COLO668 (cell line): ENCODE results near the gene WFDC5.
"Not testable (repeated sequence)": the region's sequence is repeated elsewhere in the genome, so short reads cannot be mapped to it uniquely, and the experiment has no call there.

ENCODE experiments used
- DNase-seq: peaks from one replicate; lab custom pipeline; 2025; ENCODE audit not compliant: unreplicated experiment; lab: John Stamatoyannopoulos, UW

WFDC5 gene

DNA sequence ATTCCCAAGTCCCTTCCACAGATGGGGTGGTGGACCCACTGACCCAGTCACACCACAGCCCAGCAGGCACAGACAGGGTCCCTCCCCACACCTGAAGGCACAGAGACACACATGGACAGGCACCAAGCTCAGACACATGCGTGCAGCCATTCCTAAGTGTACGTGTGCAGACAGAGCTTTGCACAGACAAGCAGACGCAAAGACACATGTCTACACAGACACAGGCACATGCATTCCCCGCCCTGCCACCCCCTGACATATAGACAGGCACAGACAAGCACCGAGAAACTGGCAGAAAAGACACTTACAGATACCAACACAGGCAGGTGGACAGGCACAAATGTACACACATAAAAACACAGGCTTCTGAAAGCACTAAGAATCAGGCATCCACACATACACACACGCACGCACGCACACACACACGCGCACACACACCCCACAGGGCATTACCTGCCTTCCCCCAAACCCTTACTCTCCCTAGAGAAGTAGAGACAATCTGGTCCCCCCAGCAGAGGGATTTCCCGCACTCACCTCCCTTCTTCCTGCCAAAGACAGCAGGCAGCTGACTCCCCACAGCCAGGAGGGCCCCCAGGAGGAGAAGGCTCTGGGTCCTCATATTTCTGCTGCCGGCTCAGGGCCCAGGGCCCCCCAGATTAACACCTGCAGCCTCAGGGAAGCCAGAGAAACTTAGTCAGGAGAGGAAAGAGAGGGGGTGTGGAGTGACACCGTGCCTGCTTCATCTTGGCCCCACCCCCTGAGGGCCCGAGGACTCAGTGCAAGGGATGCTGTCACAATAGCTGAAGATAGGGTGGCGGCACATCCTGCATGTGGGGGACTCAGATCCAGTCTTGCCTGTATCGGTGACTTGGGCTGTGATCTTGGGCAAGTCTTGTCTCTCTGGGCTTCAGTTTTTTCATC, at the start of gene WFDC5:
Gene WFDC5, minus strand, starts transcription at position 710 of the 921 bp plus-strand sequence. Its CDS starts 91 bp downstream, at position 619.
- no peak for DNase-seq

GRCh38 chr20:45163083-45163803, 48.3 kb upstream of the WFDC5 start:
- DNase-seq, result no peak

- no peak for DNase-seq
Observed at GRCh38 chr20:45157962-45158361, 43.0 kb upstream of the WFDC5 start.

GRCh38 chr20:45156713-45157112, 41.7 kb upstream of the WFDC5 start:
- DNase-seq, result no peak

DNA sequence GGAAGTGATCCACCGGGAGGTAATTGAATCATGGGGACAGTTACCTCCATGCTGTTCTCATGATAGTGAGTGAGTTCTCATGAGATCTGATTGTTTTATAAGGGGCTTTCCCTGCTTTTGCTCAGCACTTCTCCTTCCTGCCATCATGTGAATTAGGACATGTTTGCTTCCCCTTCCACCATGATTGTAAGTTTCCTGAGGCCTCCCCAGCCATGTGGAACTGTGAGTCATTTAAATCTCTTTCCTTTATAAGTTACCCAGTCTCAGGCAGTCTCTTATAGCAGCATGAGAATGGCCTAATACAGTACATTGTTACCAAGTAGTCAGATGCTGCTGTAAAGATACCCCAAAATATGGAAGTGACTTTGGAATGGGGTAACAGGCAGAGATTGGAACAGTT, 39.8 kb upstream of the WFDC5 start:
- not testable (repeated sequence) for DNase-seq

DNA sequence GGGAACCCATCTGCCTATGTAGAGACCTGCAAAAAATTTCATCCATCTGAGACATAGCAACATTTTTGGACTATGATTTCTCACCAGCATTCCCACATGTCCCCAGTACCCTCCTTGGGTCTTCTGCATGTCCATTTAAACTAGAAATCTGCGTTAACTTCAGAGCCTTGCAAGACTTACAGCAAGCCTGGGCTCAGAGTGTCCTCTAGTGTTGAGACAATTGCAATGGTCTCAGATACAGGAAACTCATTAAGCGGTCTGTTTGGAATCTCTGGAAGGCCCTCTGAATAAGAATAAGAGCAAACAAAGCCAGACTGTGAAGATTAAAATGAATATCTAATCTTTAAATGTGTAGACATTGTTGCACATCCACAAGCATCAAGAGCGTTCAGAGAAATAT, 39.2 kb upstream of the WFDC5 start:
- DNase-seq, result no peak

DNA sequence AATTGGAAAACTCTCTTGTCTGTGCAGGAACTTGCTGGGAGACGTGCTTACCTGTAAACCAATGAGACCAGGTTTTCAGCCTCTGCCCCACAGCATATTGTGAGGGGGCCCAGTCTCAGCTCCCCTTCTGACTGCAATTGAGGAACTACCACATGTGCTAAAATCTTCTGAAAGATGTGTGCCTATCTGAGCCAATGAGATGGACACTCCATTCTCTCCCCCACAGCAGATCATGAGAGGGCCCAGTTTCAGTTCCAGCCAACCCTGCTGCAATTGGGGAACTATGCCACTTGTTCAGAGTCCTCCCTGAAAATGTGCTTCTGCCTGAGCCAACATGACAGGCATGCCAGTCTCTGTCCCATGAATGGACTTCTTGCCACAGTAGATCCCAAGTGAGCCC, 38.8 kb upstream of the WFDC5 start:
- DNase-seq, result no peak

DNA sequence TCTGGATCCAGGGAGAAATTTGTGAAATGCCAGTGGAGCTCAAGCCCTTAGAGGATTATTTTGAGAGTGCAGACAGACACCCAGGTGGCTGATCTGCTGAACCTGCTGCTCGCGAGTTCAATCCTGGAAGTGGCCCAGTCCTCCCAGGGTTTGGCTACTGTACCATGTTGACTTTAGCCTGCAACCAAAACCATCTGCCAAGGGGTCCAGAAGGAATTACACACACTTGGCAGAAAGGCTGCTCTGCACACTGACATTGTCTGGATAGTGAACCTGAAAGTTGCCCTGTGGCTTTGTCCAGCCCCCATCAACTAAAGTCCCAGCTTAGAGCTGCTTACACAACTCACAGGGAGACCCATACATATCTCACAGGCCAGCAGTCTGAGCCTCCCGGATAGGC, 38.2 kb upstream of the WFDC5 start:
- DNase-seq, result no peak

GRCh38 chr20:45152405-45152804, 37.4 kb upstream of the WFDC5 start:
- no peak for DNase-seq

DNA sequence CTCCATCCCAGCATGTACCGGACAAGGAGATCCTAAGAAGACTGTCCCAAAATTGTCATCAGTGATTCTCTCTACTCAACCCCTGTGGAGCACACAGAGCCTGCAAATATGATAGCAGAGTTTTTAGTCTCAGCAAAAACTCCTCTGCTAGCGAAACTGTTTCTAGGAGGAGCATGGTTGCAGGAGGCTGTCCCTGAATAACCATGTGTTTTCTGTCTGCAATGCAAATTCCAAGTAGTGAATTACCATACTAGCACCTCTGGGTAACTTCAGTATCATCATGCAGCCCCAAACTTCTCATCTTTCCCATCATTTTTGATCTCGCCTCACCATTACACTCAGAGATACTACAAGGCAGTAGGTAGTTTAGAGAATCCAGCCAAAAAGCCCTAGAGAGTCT, 34.1 kb upstream of the WFDC5 start:
- DNase-seq, result no peak

DNA sequence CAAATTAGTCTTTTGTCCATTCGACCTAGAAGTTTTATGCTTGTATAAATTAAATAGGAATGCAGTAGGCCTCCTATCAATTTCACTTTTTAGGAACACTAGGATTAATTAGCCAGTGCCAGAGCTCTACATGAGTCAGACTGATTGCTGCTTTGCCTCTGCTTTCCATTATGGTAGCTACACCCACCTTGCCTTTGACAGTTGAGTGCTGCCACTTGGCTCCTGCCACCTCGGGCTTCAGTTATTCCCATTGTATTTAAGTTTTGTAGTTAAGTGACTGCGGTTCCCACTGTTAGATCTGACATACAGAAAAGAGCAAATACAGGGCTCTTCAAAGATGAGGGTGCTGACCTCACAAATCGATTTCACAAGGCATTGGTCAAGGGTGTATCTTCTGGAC, 25.9 kb upstream of the WFDC5 start:
- DNase-seq, result no peak

GRCh38 chr20:45139733-45140375, 24.9 kb upstream of the WFDC5 start:
- not testable (repeated sequence) for DNase-seq

GRCh38 chr20:45138561-45139300, 23.8 kb upstream of the WFDC5 start:
- peak; percentile 66 for DNase-seq

DNA sequence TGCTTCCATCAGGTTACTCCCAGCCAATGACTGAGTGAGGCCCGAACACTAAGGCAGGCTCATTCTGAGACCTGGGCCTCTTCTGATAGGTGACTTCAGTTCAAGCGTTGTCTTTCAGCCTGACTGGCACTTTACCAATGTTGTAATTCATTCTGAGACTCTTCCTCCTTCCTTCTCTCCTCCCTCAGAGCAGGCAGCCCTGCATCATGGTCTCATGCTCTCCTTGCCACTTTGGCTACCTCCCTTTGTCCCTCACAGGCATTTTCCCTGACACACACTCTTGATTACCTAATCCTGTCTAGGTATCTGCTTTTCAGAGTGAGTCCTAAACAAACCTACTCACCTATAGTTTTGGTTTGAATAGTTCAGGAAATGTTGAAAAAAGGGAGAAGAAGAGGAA, 21.9 kb upstream of the WFDC5 start:
- DNase-seq, result no peak

GRCh38 chr20:45128099-45128498, 13.1 kb upstream of the WFDC5 start:
- DNase-seq, result no peak

GRCh38 chr20:45124365-45124764, 9.4 kb upstream of the WFDC5 start, which contains the start of gene WFDC12:
Gene WFDC12 (minus strand): TSS chr20:45124465. CDS start chr20:45124447, 18 bp downstream.
- DNase-seq, result no peak

DNA sequence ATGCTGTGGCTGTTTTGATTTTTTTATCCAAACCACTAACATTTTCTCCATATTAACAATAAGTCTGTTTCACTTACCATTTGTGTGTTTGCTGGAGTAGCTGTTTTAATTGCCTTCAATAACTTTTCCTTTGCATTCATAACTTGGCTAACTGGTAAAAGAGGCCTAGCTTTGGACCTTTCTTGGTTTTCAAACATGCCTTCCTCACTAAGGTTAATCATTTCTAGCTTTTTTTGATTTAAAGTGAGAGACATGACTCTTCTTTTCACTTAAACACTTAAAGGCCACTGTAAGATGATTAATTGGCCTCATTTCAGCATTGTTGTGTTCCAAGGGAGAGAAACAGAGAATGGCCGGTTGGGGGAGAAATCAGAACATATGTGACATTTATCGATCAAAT, 6.4 kb upstream of the WFDC5 start:
- DNase-seq, result no peak

DNA sequence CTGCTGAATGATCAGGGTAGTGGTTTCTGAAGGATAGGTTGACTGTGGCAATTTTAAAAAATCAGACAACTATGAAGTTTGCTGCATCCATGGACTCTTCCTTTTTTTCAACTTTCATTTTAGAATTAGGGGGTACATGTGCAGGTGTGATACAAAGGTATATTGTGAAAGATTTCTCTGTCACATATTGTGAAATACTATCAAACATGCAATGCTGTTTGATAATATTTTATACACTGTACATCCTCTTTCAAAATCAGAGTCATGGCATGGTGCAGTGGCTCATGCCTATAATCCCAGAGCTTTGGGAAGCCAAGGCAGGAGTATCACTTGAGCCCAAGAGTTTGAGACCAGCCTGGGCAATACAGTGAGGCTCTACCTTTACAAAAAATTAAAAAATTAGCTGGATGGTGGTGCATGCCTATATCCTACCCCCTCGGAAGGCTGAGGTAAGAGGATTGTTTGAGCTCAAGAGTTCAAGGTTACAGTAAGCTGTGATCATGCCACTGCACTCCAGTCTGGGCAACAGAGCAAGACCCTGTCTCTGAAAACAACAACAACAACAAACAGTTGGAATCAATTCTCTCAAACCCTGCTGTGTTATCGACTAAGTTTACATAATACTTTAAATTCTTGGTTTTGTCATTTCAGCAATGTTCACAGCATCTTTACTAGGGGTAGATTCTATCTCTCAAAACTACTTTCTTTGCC, 4.7 kb upstream of the WFDC5 start:
- DNase-seq, result no peak

DNA sequence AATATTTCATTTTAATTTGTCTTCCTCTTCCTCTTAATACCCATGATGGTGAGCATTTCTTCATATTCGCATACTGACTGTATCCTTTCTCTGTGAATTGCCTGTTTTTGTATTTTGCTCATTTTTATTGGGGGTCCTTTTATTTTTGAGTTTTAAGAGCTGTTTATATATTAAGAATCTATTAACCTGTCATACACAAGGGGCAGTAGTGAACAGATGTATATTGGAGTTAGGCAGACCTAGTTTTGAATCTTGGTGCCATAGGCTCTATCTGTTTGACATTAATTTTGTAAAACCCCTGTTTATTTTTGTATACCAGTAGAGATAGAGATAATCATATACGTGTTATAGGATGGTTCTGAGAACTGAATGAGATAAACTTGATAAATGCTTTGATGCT, 3.1 kb upstream of the WFDC5 start:
- DNase-seq, result no peak

DNA sequence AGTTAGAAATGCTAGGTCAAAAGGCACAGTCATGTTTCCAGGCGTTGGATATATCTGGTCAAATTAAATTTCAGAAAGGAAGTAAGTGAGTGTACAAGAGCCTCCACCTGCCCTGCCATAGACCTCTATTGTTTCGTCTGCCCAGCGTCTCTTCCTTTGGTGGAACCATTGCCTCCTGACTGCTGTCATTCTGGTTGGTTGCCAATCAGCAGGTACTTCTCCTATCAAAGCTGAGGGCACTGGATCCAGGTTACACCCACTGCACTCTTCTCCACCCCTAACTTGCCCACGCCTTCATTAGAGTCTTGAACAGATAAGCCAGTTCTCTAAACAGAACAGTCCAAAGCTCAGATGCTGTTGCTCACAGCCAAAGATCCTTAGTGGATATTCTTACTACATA, 2.6 kb upstream of the WFDC5 start:
- no peak for DNase-seq
